ENCODE data around the gene SKIDA1. TPM values are rescaled to one million over a fixed set of nuclear protein-coding genes. Genes with fewer than 3 reads are reported as not detected.
A peak's percentile ranks its signal among the peaks of the same experiment; 100 is the strongest.

SKIDA1 gene
- total RNA-seq, 2 donors from 2014 or later, result 0.78 to 1.3 TPM

DNA sequence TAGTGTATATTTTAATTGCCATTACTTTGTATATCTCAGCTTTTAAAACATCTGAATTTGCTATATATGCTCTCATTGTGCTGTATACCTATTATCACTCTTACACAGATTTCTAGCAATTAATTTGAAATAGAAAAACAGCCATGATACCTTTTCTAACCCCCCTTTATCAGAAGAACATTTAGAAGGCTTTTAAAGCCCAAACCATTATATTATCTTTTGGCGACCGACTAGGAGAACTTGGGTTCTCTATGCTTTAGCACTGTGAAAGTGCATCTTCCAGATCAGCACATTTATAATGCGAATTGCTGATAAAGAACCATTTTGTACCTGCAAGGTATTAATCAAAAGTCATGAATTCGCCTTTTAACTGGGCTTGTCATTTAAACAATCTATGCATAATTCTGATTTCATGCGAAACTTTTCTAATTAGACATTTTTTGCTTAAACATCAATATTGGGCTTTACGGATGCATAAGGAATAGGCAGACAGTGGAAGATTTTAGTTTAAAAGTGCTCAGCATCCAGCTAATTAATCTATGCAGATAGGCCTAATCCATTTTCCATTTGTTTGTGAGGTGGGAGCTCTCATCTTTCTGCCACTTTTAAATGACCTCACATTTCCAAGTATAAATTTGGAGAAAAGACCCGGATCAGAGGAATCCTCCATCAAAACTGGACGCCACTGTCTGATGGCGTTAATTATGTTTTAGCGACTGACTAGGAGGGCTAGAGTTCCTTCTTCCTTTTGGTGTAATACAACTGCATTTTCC lies 7.4 kb upstream of the SKIDA1 start:
- Histone ChIP-seq H3K36me3 (replicated peaks in 1 of 2; ENCODE audit: insufficient read depth in 1 of 2, low read depth in 2 of 2) (no peaks in the 10 kb centered on the region), H3K9me3 (no peaks in the 10 kb centered on the region), H3K4me3 (peak overlapping the region in 1 of 2 donors; percentile 41), H3K4me1 (peaks cover 32% of the 10 kb centered on the region), H3K27me3 (no peaks in the 10 kb centered on the region), H3K27ac (peak overlapping the region; percentile 98 to 99 (median 99))
- TF ChIP-seq, protein P1, sequence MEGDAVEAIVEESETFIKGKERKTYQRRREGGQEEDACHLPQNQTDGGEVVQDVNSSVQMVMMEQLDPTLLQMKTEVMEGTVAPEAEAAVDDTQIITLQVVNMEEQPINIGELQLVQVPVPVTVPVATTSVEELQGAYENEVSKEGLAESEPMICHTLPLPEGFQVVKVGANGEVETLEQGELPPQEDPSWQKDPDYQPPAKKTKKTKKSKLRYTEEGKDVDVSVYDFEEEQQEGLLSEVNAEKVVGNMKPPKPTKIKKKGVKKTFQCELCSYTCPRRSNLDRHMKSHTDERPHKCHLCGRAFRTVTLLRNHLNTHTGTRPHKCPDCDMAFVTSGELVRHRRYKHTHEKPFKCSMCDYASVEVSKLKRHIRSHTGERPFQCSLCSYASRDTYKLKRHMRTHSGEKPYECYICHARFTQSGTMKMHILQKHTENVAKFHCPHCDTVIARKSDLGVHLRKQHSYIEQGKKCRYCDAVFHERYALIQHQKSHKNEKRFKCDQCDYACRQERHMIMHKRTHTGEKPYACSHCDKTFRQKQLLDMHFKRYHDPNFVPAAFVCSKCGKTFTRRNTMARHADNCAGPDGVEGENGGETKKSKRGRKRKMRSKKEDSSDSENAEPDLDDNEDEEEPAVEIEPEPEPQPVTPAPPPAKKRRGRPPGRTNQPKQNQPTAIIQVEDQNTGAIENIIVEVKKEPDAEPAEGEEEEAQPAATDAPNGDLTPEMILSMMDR (IDR thresholded peaks at IDR 0.05), result no peak
- TF ChIP-seq POLR2A (IDR thresholded peaks at IDR 0.05), result no peak
- intact Hi-C loops (cut with DNase I), result no loop called here
- DNase-seq, result no peak
- 8 to 14% methylated on average over 10 of the region's 10 CpGs for WGBS, 2 donors
- no peak for ATAC-seq

DNA sequence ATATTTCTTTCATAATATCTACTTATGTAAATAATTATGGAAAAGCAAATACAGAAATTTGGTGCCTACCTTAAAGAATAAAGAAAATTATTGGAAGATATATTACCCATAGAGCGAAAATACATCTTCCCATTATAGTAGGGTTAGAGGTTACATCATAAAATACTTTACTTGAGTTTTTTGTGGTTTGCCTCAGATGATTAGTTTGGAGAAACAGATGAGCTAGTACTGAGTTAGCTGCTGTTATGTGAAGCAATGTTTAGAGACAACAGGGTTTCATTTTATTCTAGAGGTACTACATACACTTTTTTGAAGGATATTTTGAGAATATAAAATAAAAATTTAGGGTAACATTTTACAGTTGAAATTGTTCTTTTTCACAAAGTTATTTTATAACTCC lies 5.7 kb upstream of the SKIDA1 start:
- 48 to 56% methylated on average over 1 of the region's 1 CpG for WGBS, 2 donors
- H3K27me3 ChIP-seq, result no peaks in the 10 kb centered on the region

DNA sequence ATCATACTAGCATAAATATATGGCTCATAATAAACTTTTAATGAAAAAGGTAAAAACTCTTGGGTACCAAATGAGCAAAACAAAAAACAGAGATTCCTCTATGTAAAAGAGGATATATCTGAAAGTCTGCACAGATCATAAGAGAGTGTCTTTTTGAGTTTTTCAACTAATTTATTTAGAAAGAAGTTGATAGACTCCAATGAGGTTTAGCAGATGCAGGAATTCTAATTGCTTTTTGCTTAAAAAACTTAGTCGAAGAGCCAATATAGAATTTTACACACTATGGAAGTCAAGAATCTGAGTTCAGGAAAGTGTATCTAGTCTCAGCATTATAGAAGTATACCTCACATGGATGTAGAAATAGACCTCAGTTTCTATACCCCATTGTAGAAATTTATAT lies 5.2 kb upstream of the SKIDA1 start:
- H3K36me3 ChIP-seq (replicated peaks in 1 of 2; ENCODE audit: insufficient read depth in 1 of 2, low read depth in 2 of 2), result no peaks in the 10 kb centered on the region
- peaks cover 25% of the 10 kb centered on the region for H3K4me1 ChIP-seq
- H3K27ac ChIP-seq, result peak overlapping the region in 2 of 4 donors; percentile 34 to 99
- no peaks in the 10 kb centered on the region for H3K9me3 ChIP-seq
- DNase-seq (no peak), ATAC-seq (no peak)
- no peaks in the 10 kb centered on the region for H3K27me3 ChIP-seq
- no peak overlapping the region for H3K4me3 ChIP-seq
- TF ChIP-seq, protein P1 (IDR thresholded peaks at IDR 0.05), result no peak
- TF ChIP-seq POLR2A (IDR thresholded peaks at IDR 0.05), result no peak
- intact Hi-C loops (cut with DNase I), result no loop called here
- 95 to 100% methylated on average over 1 of the region's 1 CpG for WGBS, 2 donors

More for the DNA sequence above, 5.7 kb upstream of the SKIDA1 start:
- Histone ChIP-seq H3K9me3 (no peaks in the 10 kb centered on the region), H3K4me1 (peaks cover 30% of the 10 kb centered on the region), H3K27ac (peak overlapping the region in 3 of 4 donors; percentile 30 to 99 (median 99)), H3K4me3 (no peak overlapping the region), H3K36me3 (replicated peaks in 1 of 2; ENCODE audit: insufficient read depth in 1 of 2, low read depth in 2 of 2) (no peaks in the 10 kb centered on the region)
- intact Hi-C loops (cut with DNase I), result no loop called here
- TF ChIP-seq POLR2A (IDR thresholded peaks at IDR 0.05), result no peak
- TF ChIP-seq, protein P1 (IDR thresholded peaks at IDR 0.05), result no peak
- ATAC-seq, result no peak
- no peak for DNase-seq

DNA sequence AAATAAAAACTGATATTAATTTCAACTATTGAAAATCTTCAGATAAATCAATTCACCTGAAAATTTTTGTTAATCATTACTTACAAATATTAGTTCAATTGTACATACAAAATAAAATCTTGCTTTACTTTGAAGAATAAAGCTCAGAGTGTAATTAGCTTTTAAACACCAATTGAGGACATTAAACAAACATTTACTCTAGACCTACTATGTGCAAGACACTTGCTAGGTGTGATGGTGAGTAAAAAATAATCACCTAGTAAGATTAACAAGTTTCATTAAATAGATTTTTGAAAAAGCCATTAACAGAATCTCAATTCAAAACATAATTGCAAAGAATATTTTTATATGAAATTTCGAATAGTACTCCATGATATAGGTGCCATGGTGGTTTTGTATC lies 4.7 kb upstream of the SKIDA1 start:
- no peak for ATAC-seq
- intact Hi-C loops (cut with DNase I), result no loop called here
- Histone ChIP-seq H3K36me3 (replicated peaks in 1 of 2; ENCODE audit: insufficient read depth in 1 of 2, low read depth in 2 of 2) (no peaks in the 10 kb centered on the region), H3K4me1 (peaks cover 20% of the 10 kb centered on the region), H3K9me3 (no peaks in the 10 kb centered on the region), H3K4me3 (no peak overlapping the region), H3K27me3 (no peaks in the 10 kb centered on the region), H3K27ac (peak overlapping the region in 2 of 4 donors; percentile 34 to 99)
- 77 to 88% methylated on average over 1 of the region's 1 CpG for WGBS, 2 donors
- DNase-seq, result no peak
- TF ChIP-seq POLR2A (IDR thresholded peaks at IDR 0.05), result no peak
- TF ChIP-seq, protein P1 (IDR thresholded peaks at IDR 0.05), result no peak

Measured in body of pancreas (tissue), 4 donors.